Measurements from ENCODE around the gene FAM168A.

- TF ChIP-seq, protein P1, sequence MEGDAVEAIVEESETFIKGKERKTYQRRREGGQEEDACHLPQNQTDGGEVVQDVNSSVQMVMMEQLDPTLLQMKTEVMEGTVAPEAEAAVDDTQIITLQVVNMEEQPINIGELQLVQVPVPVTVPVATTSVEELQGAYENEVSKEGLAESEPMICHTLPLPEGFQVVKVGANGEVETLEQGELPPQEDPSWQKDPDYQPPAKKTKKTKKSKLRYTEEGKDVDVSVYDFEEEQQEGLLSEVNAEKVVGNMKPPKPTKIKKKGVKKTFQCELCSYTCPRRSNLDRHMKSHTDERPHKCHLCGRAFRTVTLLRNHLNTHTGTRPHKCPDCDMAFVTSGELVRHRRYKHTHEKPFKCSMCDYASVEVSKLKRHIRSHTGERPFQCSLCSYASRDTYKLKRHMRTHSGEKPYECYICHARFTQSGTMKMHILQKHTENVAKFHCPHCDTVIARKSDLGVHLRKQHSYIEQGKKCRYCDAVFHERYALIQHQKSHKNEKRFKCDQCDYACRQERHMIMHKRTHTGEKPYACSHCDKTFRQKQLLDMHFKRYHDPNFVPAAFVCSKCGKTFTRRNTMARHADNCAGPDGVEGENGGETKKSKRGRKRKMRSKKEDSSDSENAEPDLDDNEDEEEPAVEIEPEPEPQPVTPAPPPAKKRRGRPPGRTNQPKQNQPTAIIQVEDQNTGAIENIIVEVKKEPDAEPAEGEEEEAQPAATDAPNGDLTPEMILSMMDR (IDR thresholded peaks at IDR 0.05) = no peak
- no peak for TF ChIP-seq POLR2A (IDR thresholded peaks at IDR 0.05)
Measured at GRCh38 chr11:73384872-73385689, 212.8 kb downstream of the FAM168A start.
